Type B pancreatic cell (in vitro differentiated cells): ENCODE results near the gene VMP1. TPM values are rescaled to one million over a fixed set of nuclear protein-coding genes. Genes with fewer than 3 reads are reported as not detected.

Experiments
- DNase-seq: peaks from one replicate; pipeline ENCODE4 v3.0.0; 2021; ENCODE audit warnings: mixed read lengths; ENCODE audit not compliant: unreplicated experiment; ENCODE audit errors: extremely low spot score
- H3K27ac Mint-ChIP-seq: 2 replicates; pipeline ENCODE4 v1.8.0; 2021; ENCODE audit warnings: mild to moderate bottlenecking, mixed read lengths
- H3K27me3 Mint-ChIP-seq: 2 replicates; pipeline ENCODE4 v1.8.0; 2021; ENCODE audit warnings: mixed read lengths
- H3K36me3 Mint-ChIP-seq: 2 replicates; pipeline ENCODE4 v1.8.0; 2021; ENCODE audit warnings: mixed read lengths
- H3K4me1 Mint-ChIP-seq: one replicate; pipeline ENCODE4 v1.8.0; 2021; ENCODE audit warnings: mixed read lengths; ENCODE audit not compliant: unreplicated experiment
- H3K4me3 Mint-ChIP-seq: 2 replicates; pipeline ENCODE4 v1.8.0; 2021; ENCODE audit warnings: mild to moderate bottlenecking, mixed read lengths
- H3K9me3 Mint-ChIP-seq: 2 replicates; pipeline ENCODE4 v1.8.0; 2021; ENCODE audit warnings: mixed read lengths
- total RNA-seq: library from RNA; stranded (reverse); gene quantifications from 2 replicates; pipeline ENCODE4 v1.2.1, GENCODE V29; 2021; ENCODE audit warnings: low replicate concordance
- TF ChIP-seq, protein P1 (sequence below): fragments of 200-600 bp; sonication (generic); conservative IDR thresholded peaks from 2 replicates; pipeline ENCODE4 v1.5.0; 2021; ENCODE audit warnings: antibody characterized with exemption, mild to moderate bottlenecking

Gene VMP1
- total RNA-seq, 1 donor from 2014 or later, result 124 TPM

DNA sequence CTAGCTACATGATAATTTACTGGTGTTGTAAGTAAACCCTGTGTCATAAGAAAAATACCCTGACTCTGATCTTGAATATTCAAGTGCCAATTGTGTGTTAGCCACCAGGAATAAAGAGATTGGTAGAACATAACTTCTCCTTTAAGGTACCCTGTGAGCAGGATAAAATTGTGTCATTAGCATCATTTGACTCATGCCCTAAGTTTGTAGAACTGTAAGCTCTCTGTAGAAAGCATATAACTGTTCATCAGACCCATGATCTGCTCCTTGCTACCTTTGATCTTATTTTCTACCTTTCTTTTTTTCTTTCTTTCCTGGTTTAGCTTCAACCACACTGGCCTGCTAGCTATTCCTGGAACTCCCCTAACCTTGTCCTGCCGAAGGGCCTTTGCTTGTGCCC is 36.1 kb upstream of the VMP1 start:
- peak overlapping the region; percentile 20 for H3K27ac Mint-ChIP-seq
- DNase-seq, result no peak
- TF ChIP-seq, protein P1, sequence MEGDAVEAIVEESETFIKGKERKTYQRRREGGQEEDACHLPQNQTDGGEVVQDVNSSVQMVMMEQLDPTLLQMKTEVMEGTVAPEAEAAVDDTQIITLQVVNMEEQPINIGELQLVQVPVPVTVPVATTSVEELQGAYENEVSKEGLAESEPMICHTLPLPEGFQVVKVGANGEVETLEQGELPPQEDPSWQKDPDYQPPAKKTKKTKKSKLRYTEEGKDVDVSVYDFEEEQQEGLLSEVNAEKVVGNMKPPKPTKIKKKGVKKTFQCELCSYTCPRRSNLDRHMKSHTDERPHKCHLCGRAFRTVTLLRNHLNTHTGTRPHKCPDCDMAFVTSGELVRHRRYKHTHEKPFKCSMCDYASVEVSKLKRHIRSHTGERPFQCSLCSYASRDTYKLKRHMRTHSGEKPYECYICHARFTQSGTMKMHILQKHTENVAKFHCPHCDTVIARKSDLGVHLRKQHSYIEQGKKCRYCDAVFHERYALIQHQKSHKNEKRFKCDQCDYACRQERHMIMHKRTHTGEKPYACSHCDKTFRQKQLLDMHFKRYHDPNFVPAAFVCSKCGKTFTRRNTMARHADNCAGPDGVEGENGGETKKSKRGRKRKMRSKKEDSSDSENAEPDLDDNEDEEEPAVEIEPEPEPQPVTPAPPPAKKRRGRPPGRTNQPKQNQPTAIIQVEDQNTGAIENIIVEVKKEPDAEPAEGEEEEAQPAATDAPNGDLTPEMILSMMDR, result no peak
- H3K4me3 Mint-ChIP-seq, result no peak overlapping the region
- H3K36me3 Mint-ChIP-seq, result peaks cover 30% of the 10 kb centered on the region
- no peaks in the 10 kb centered on the region for H3K4me1 Mint-ChIP-seq
- H3K27me3 Mint-ChIP-seq, result no peaks in the 10 kb centered on the region
- no peaks in the 10 kb centered on the region for H3K9me3 Mint-ChIP-seq

DNA sequence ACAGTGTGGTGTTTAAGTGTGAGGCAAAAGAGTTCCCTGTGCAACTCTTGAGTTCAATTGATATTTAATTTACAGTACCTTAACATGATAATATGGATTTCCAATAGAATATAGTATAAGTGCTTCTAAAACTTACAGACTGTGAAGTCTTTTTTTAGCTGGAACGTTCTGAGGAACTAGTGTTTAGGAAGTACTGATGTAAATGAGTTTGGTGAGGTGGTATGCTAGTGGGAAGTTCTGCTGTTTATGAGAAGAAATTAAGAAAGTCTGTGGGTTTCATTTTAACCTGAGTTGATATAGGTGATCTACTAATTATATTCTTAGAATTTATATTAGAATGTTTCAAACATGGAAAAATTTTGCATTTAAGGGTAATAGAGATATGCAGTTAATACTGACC is 32.2 kb upstream of the VMP1 start:
- no peak overlapping the region for H3K27ac Mint-ChIP-seq
- no peaks in the 10 kb centered on the region for H3K9me3 Mint-ChIP-seq
- no peaks in the 10 kb centered on the region for H3K4me1 Mint-ChIP-seq
- H3K27me3 Mint-ChIP-seq, result no peaks in the 10 kb centered on the region
- H3K36me3 Mint-ChIP-seq, result peaks cover 32% of the 10 kb centered on the region
- DNase-seq, result no peak
- no peak overlapping the region for H3K4me3 Mint-ChIP-seq
- TF ChIP-seq, protein P1, result no peak

DNA sequence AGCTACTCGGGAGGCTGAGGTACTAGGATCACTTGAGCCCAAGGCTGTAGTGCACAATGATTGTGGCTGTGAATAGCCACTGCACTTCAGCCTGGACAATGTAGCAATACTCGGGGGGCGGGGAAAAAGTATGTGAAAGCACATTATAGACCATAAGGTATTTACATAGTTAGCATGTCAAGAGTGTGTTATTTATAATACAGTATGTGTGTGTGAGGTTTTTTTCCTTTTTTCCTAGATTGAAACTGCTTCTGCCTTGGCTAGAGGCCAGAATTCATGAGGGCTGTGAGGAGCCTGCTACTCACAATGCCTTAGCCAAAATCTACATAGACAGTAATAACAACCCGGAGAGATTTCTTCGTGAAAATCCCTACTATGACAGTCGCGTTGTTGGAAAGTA is 30.7 kb upstream of the VMP1 start:
- H3K4me1 Mint-ChIP-seq, result no peaks in the 10 kb centered on the region
- no peaks in the 10 kb centered on the region for H3K9me3 Mint-ChIP-seq
- H3K4me3 Mint-ChIP-seq, result no peak overlapping the region
- peaks cover 24% of the 10 kb centered on the region for H3K36me3 Mint-ChIP-seq
- no peak overlapping the region for H3K27ac Mint-ChIP-seq
- no peak for DNase-seq
- no peaks in the 10 kb centered on the region for H3K27me3 Mint-ChIP-seq
- TF ChIP-seq, protein P1, result no peak

DNA sequence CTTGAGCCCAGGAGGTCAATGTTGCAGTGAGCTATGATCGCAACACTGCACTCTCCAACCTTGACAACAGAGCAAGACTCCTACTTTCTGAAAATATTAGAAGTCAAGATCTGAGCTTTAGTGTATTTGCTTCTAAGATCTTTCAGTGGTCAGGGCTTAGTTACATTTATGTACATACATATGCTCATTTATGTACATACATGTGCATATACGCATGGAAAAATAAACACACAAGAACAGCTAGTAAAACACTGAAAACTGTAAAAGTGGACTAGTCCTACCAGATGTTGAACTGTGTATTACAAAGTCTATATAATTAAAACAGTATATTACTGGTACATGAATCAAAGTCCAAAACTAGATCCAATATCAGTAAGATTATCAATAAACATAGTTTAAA is 28.5 kb upstream of the VMP1 start:
- no peaks in the 10 kb centered on the region for H3K27me3 Mint-ChIP-seq
- H3K9me3 Mint-ChIP-seq, result no peaks in the 10 kb centered on the region
- H3K36me3 Mint-ChIP-seq, result peaks cover 32% of the 10 kb centered on the region
- no peak for DNase-seq
- H3K27ac Mint-ChIP-seq, result no peak overlapping the region
- TF ChIP-seq, protein P1, result no peak
- no peak overlapping the region for H3K4me3 Mint-ChIP-seq
- no peaks in the 10 kb centered on the region for H3K4me1 Mint-ChIP-seq

DNA sequence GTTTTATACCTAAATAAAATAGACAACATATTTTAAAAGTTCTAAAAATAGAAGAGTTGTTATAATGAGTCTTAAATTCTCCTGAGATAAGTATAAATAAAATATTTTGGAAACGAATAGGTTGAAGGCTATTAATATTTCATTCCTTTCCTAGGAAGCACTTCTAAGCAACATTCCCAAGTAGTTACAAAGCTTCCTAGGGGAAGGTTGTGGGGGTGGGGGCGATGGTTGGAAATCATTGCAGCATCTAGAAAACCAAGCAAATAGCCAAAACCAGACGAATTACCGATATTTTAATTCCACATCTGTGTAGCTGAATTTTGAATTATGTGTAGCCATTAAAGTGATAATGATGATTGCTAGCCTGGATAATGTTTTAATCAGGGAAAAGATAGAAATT is 27.1 kb upstream of the VMP1 start:
- TF ChIP-seq, protein P1, result no peak
- Mint-ChIP-seq H3K36me3 (peaks cover 30% of the 10 kb centered on the region), H3K4me1 (no peaks in the 10 kb centered on the region), H3K27me3 (no peaks in the 10 kb centered on the region), H3K27ac (no peak overlapping the region), H3K4me3 (no peak overlapping the region), H3K9me3 (no peaks in the 10 kb centered on the region)
- no peak for DNase-seq

DNA sequence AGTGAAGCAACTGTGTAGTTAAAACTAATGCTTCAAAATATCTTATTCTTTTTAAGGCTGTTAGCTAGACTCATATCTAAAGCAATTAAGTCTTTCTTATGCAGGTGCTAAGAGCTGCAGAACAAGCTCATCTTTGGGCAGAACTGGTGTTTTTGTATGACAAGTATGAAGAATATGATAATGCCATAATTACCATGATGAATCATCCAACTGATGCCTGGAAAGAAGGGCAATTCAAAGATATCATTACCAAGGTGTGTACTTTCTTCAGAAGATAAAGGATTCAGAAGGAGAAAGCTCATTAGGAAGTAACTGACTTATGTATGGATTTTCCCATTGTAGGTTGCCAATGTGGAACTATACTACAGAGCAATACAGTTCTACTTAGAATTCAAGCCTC is 24.2 kb upstream of the VMP1 start:
- Mint-ChIP-seq H3K27me3 (no peaks in the 10 kb centered on the region), H3K36me3 (peaks cover 32% of the 10 kb centered on the region), H3K9me3 (no peaks in the 10 kb centered on the region), H3K4me1 (no peaks in the 10 kb centered on the region), H3K4me3 (no peak overlapping the region), H3K27ac (no peak overlapping the region)
- no peak for DNase-seq
- TF ChIP-seq, protein P1, result no peak
